Spleen (tissue), 11 donors: ENCODE data around the gene MAST2. TPM values are rescaled to one million over a fixed set of nuclear protein-coding genes. Genes with fewer than 3 reads are reported as not detected.

Experiments
- DNase-seq: peaks from one replicate; pipeline ENCODE4 v3.0.0-alpha.2; 2020
- H3K27ac ChIP-seq, 8 donors: fragments of 200-600 bp; sonication (generic) in 7 of 8; 1 replicate in 4 of 8; 2 replicates in 4 of 8; pipeline versions ENCODE4 v1.5.0 to v1.8.0; 2016 to 2021; ENCODE audit warnings: inconsistent platforms in 4 of 8, mild to moderate bottlenecking in 4 of 8, moderate library complexity in 1 of 8
- H3K27me3 ChIP-seq, 7 donors: fragments of 200-600 bp; sonication (generic) in 6 of 7; replicated peaks in 1 of 7; 1 replicate in 4 of 7; 2 replicates in 3 of 7; pipeline versions ENCODE4 v1.5.0 to v1.8.0; 2016 to 2021; ENCODE audit warnings: inconsistent platforms in 3 of 7, mild to moderate bottlenecking in 1 of 7
- H3K36me3 ChIP-seq, 6 donors: fragments of 200-600 bp; sonication (generic) in 5 of 6; 1 replicate in 4 of 6; 2 replicates in 2 of 6; pipeline versions ENCODE4 v1.5.0 to v1.8.0; 2016 to 2021; ENCODE audit warnings: inconsistent platforms in 2 of 6
- H3K4me1 ChIP-seq, 6 donors: fragments of 200-600 bp; sonication (generic) in 5 of 6; 1 replicate in 3 of 6; 2 replicates in 3 of 6; pipeline versions ENCODE4 v1.5.0 to v1.8.0; 2016 to 2021; ENCODE audit warnings: inconsistent platforms in 3 of 6
- H3K4me3 ChIP-seq, 8 donors: fragments of 200-600 bp; sonication (generic) in 7 of 8; 1 replicate in 4 of 8; 2 replicates in 4 of 8; pipeline versions ENCODE4 v1.5.0 to v1.8.0; 2016 to 2021; ENCODE audit warnings: inconsistent platforms in 4 of 8, mild to moderate bottlenecking in 4 of 8, moderate library complexity in 2 of 8
- H3K9me3 ChIP-seq, 8 donors: fragments of 200-600 bp; sonication (generic) in 7 of 8; 1 replicate in 4 of 8; 2 replicates in 4 of 8; pipeline versions ENCODE4 v1.5.0 to v1.8.0; 2016 to 2021; ENCODE audit warnings: inconsistent platforms in 4 of 8
- CTCF ChIP-seq, 11 experiments: fragments of 200-600 bp in 7 of 11; fragments of 450-650 bp in 4 of 11; sonication (generic) in 4 of 11; IDR thresholded peaks in 8 of 11; conservative IDR thresholded peaks in 3 of 11; 1 replicate in 7 of 11; 2 replicates in 4 of 11; pipeline versions ENCODE4 v1.4.0 to v1.8.0; 2016 to 2021; ENCODE audit warnings: antibody characterized with exemption in 11 of 11, inconsistent platforms in 4 of 11, mild to moderate bottlenecking in 1 of 11
- POLR2A ChIP-seq, 3 donors: fragments of 450-650 bp; IDR thresholded peaks; one replicate each; pipeline ENCODE4 v1.5.1; 2017; ENCODE audit warnings: antibody characterized with exemption in 3 of 3, mild to moderate bottlenecking in 1 of 3
- POLR2AphosphoS5 ChIP-seq, 3 donors: sonication (generic); formaldehyde crosslinking; IDR thresholded peaks; one replicate each; pipeline ENCODE4 v1.5.1; 2017; ENCODE audit warnings: antibody characterized with exemption in 3 of 3
- whole genome bisulfite sequencing, 5 donors: extraction: QIAGEN DNeasy Blood & Tissue Kit in 3 of 5; methylation state at CpG; one replicate each; pipeline versions ENCODE4 v1.1.5 to v1.1.7; 2013 to 2018; 5-methylcytosine and 5-hydroxymethylcytosine counted together
- intact Hi-C: fragments of 100-400 bp; cut with DNase I; formaldehyde crosslinking; loops from one replicate; pipeline ENCODE4 v1.15.0; 2023; ENCODE audit warnings: low total_unique reads
- polyA plus RNA-seq, 3 donors: library from polyadenylated mRNA; stranded (reverse); fragments of 200-250 nt; gene quantifications; one replicate each; pipeline ENCODE4 v1.2.1, GENCODE V29; 2013
- total RNA-seq, 7 donors: library from RNA; depleted of rRNA in 3 of 7; stranded (reverse); fragments of >200 nt in 3 of 7; fragmentation: NEBNext Ultra II Directional in 4 of 7; extraction: Animal tissue kit (Norgen Biotek cat#: 25700) in 4 of 7; gene quantifications; one replicate each; pipeline versions ENCODE4 v1.1.0 to v1.2.1, GENCODE V29; 2016 to 2021
- donor health status: healthy with polysubstance abuse.
- donor health status: DM: no; HTN: no; CAD: no; lungs with moderate emphysema.
- donor health status: DM: no; HTN: no; CAD: no.
- donor health status: Bipolar disorder and iron deficiency.
- donor health status: healthy.
- donor health status: DM: no; HTN: no; CAD: no.
- donor health status: DM: yes; HTN: yes; CAD: no.

The MAST2 gene
- total and polyA plus RNA-seq, 10 donors: 3.6 to 19.4 (median 12.9) TPM

DNA sequence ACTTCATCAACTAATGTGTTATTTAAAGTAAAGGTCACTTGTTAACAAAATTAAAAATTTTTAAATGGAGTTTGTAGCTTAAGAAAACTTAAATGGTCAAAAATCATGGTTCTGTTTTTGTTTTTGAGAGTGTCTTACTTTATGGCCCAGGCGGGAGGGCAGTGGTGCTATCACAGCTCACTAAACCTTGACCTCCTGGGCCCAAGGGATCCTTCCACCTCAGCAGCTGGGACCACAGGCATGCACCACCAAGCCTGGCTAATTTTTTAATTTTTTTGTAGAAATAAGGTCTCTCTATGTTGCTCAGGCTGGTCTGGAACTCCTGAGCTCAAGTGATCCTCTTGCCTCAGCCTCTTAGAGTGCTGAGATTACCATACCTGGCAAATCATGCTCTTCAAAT, 111.4 kb downstream of the MAST2 start:
- DNase-seq: no peak
- H3K9me3 ChIP-seq: no peaks in the 10 kb centered on the region
- H3K27me3 ChIP-seq: no peaks in the 10 kb centered on the region
- intact Hi-C loops: no loop called here
- H3K4me3 ChIP-seq: no peak overlapping the region
- no peak overlapping the region for H3K27ac ChIP-seq
- peaks cover 0 to 13% (median 0%) of the 10 kb centered on the region in 6 donors for H3K4me1 ChIP-seq
- WGBS, 5 donors: 55 to 92% (median 72%) methylated on average over 1 of the region's 1 CpG
- H3K36me3 ChIP-seq: peaks cover 0 to 3% (median 0%) of the 10 kb centered on the region in 6 donors
- TF ChIP-seq CTCF (IDR thresholded peaks at IDR 0.05 in 8 of 11, conservative IDR thresholded peaks at IDR 0.05 in 3 of 11) (no peak), POLR2A (IDR thresholded peaks at IDR 0.05) (no peak)

DNA sequence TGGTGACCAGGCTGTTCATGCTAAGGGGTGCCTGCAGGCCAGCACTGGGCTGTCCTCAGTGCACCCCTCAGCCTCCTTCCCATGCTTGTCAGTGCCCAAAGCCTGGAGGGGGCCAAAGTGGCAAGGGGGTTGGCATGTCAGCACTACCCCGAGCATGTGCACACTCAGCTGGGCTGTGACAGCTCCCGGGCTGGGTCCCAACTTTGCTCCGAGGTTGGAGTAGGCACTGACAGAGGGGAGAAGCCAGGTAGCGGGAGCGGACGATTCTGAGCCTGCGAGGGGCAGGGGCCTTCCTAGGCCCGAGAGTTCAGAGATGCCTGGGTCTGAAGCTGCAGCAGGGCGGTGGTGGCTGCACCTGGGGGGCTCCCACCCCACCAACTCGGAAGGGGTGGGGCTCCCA, 119.0 kb downstream of the MAST2 start:
- intact Hi-C loops: no loop called here
- no peak for DNase-seq
- TF ChIP-seq POLR2A (IDR thresholded peaks at IDR 0.05) (no peak), POLR2AphosphoS5 (IDR thresholded peaks at IDR 0.05) (no peak), CTCF (IDR thresholded peaks at IDR 0.05 in 8 of 11, conservative IDR thresholded peaks at IDR 0.05 in 3 of 11) (no peak)
- Histone ChIP-seq H3K4me1 (peaks cover 0 to 16% (median 0%) of the 10 kb centered on the region in 6 donors), H3K36me3 (peaks cover 0 to 13% (median 0%) of the 10 kb centered on the region in 6 donors), H3K27ac (peak overlapping the region in 1 of 8 donors; percentile 5), H3K9me3 (no peaks in the 10 kb centered on the region), H3K4me3 (no peak overlapping the region), H3K27me3 (no peaks in the 10 kb centered on the region)
- WGBS, 5 donors: 94 to 98% (median 97%) methylated on average over 10 of the region's 10 CpGs

GRCh38 chr1:45922813-45923212, 119.4 kb downstream of the MAST2 start:
- Histone ChIP-seq H3K27ac (peak overlapping the region in 1 of 8 donors; percentile 5), H3K9me3 (no peaks in the 10 kb centered on the region), H3K27me3 (no peaks in the 10 kb centered on the region), H3K4me1 (peaks cover 0 to 16% (median 0%) of the 10 kb centered on the region in 6 donors), H3K36me3 (peaks cover 0 to 13% (median 0%) of the 10 kb centered on the region in 6 donors), H3K4me3 (no peak overlapping the region)
- intact Hi-C loops: no loop called here
- DNase-seq: no peak
- TF ChIP-seq POLR2A (IDR thresholded peaks at IDR 0.05) (no peak), CTCF (IDR thresholded peaks at IDR 0.05 in 8 of 11, conservative IDR thresholded peaks at IDR 0.05 in 3 of 11) (no peak), POLR2AphosphoS5 (IDR thresholded peaks at IDR 0.05) (no peak)
- 74 to 100% (median 86%) methylated on average over 2 to 8 of the region's 8 CpGs for WGBS, 5 donors

DNA sequence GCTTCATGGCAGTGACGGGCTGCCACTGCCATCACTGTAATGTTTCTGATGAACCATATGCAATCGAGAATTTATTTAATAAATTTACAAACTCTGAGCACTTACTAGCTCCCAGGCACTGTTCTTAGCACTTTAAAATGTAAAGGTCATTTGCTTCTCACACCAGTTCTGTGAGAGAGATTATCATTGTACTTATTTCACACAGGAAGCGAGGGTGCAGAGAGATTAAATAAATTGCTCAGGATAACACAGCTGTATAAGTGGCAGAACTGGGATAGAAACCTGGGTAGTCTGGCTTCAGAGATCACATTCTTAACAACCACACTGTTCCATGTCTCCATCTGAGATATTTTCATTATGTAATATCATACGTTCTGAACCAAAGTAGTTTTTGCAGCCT, 119.9 kb downstream of the MAST2 start:
- 86 to 94% (median 90%) methylated on average over 4 of the region's 4 CpGs for WGBS, 5 donors
- TF ChIP-seq CTCF (IDR thresholded peaks at IDR 0.05 in 8 of 11, conservative IDR thresholded peaks at IDR 0.05 in 3 of 11) (no peak), POLR2A (IDR thresholded peaks at IDR 0.05) (no peak)
- intact Hi-C loops: no loop called here

More for the DNA sequence above, 119.9 kb downstream of the MAST2 start:
- peak overlapping the region in 1 of 8 donors; percentile 5 for H3K27ac ChIP-seq
- no peak for DNase-seq
- H3K36me3 ChIP-seq: peaks cover 0 to 13% (median 0%) of the 10 kb centered on the region in 6 donors
- no peaks in the 10 kb centered on the region for H3K9me3 ChIP-seq
- no peaks in the 10 kb centered on the region for H3K27me3 ChIP-seq
- no peak overlapping the region for H3K4me3 ChIP-seq
- H3K4me1 ChIP-seq: peaks cover 0 to 19% (median 0%) of the 10 kb centered on the region in 6 donors
